C1 segment of cervical spinal cord (tissue), 14 donors: ENCODE measurements around the gene RPL34.
"Not testable (repeated sequence)": the region's sequence is repeated elsewhere in the genome, so short reads cannot be mapped to it uniquely, and the experiment has no call there.

Source experiments
- DNase-seq, 14 donors: peaks; one replicate each; lab custom pipeline; 2025; lab: John Stamatoyannopoulos, UW

The RPL34 gene

GRCh38 chr4:108620101-108620932 is at the start of gene RPL34:
TSS of gene RPL34 (plus strand) at chr4:108620576. CDS start at chr4:108621960, 1,384 bp downstream.
- DNase-seq, result peak; percentile 68 to 98 (median 93)

GRCh38 chr4:108570993-108571569 is 49.3 kb upstream of the RPL34 start:
- DNase-seq, result no peak

- no peak for DNase-seq
Measured at GRCh38 chr4:108574402-108574801, 46.0 kb upstream of the RPL34 start.

GRCh38 chr4:108581083-108581482 is 39.3 kb upstream of the RPL34 start:
- no peak for DNase-seq

- DNase-seq, result no peak
Measured at GRCh38 chr4:108586778-108587177, 33.6 kb upstream of the RPL34 start.

GRCh38 chr4:108588878-108589277 is 31.5 kb upstream of the RPL34 start:
- DNase-seq, result no peak

- DNase-seq, result no peak
Measured at GRCh38 chr4:108589961-108590360, 30.4 kb upstream of the RPL34 start.

GRCh38 chr4:108590776-108591175 is 29.6 kb upstream of the RPL34 start:
- no peak for DNase-seq

GRCh38 chr4:108592674-108592986 is 27.7 kb upstream of the RPL34 start:
- DNase-seq, result no peak

- not testable (repeated sequence) for DNase-seq
Measured at GRCh38 chr4:108594296-108594695, 26.1 kb upstream of the RPL34 start.

- DNase-seq, result no peak
Measured at GRCh38 chr4:108596344-108596743, 24.0 kb upstream of the RPL34 start.

- no peak for DNase-seq
Measured at GRCh38 chr4:108601106-108601505, 19.3 kb upstream of the RPL34 start.

GRCh38 chr4:108601532-108601931 is 18.8 kb upstream of the RPL34 start:
- no peak for DNase-seq

- no peak for DNase-seq
Measured at GRCh38 chr4:108602163-108602562, 18.2 kb upstream of the RPL34 start.

- DNase-seq, result no peak
Measured at GRCh38 chr4:108607079-108607815, 13.1 kb upstream of the RPL34 start.

- DNase-seq, result peak in 3 of 14 donors; percentile 0 to 4 (median 1)
Measured at GRCh38 chr4:108611365-108611764, 9.0 kb upstream of the RPL34 start.

GRCh38 chr4:108612365-108612764 is 8.0 kb upstream of the RPL34 start:
- DNase-seq, result no peak

GRCh38 chr4:108619372-108620100 is 840 bp upstream of the RPL34 start:
- peak in 3 of 14 donors; percentile 1 to 32 (median 3) for DNase-seq

GRCh38 chr4:108620933-108621905 is 843 bp downstream of the RPL34 start:
- DNase-seq, result no peak

GRCh38 chr4:108622022-108622421 is 1.6 kb downstream of the RPL34 start:
- DNase-seq, result no peak

GRCh38 chr4:108622828-108623227 is 2.5 kb downstream of the RPL34 start:
- no peak for DNase-seq
